Dendritic cell treated with granulocyte-macrophage colony-stimulating factor and Interleukin-4, amounts not matched to agents 40 ng/mL and 50 ng/mL, for 4 days (primary cell): ENCODE measurements around the gene SURF1.

Experiments used
- H3K27ac Mint-ChIP-seq: one replicate; pipeline ENCODE4 v1.8.0; 2022; ENCODE audit warnings: mild to moderate bottlenecking, mixed read lengths
- H3K27me3 Mint-ChIP-seq: one replicate; pipeline ENCODE4 v1.8.0; 2022; ENCODE audit warnings: mild to moderate bottlenecking, mixed read lengths
- H3K36me3 Mint-ChIP-seq: one replicate; pipeline ENCODE4 v1.8.0; 2022; ENCODE audit warnings: low read depth, mixed read lengths
- H3K4me1 Mint-ChIP-seq: one replicate; pipeline ENCODE4 v1.8.0; 2022; ENCODE audit warnings: low read depth, mixed read lengths
- H3K4me3 Mint-ChIP-seq: one replicate; pipeline ENCODE4 v1.8.0; 2022; ENCODE audit warnings: mild to moderate bottlenecking, moderate library complexity, mixed read lengths
- H3K9me3 Mint-ChIP-seq: one replicate; pipeline ENCODE4 v1.8.0; 2022; ENCODE audit warnings: mixed read lengths
- intact Hi-C: fragments of 100-400 bp; cut with micrococcal nuclease; formaldehyde crosslinking; loops from one replicate; pipeline ENCODE4 v1.15.0; 2022

SURF1 gene

DNA sequence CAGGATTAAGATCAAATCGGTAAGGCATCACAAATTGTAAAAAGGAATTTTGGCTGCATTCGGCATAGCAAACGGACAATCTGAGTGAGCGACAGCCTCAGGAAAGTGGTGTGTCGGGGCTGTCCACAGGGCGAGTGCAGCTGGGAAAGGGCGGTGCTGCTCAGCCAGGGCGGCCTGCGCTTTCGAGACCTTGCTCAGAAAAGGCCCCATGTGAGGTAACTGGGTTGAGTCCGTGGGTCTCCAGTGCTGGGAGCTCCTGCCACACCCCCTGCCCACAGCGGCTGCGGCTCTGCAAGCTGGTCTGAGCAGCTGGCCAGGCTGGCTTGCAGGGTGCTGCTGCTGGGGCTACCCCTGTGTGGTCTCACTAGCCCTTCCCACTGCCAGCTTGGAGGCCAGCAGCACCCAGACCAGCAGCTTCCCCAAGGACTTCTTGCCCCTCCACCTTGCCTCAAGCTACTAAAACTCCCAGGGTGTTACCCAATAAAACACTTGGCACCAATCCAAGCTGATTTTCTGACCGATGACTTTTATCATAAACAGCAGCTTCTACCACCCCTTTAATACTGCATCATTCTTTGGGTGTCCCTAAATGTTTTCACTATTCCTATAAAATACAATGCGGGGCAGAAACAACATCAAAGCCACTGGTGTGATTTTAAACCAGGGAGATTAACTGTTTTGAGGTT is 6.2 kb upstream of the SURF1 start:
- intact Hi-C loops: no loop called here
- H3K9me3 Mint-ChIP-seq: no peaks in the 10 kb centered on the region
- H3K27me3 Mint-ChIP-seq: no peaks in the 10 kb centered on the region
- no peak overlapping the region for H3K4me3 Mint-ChIP-seq
- peaks cover 17% of the 10 kb centered on the region for H3K4me1 Mint-ChIP-seq
- peaks cover 99% of the 10 kb centered on the region for H3K36me3 Mint-ChIP-seq
- H3K27ac Mint-ChIP-seq: no peak overlapping the region

DNA sequence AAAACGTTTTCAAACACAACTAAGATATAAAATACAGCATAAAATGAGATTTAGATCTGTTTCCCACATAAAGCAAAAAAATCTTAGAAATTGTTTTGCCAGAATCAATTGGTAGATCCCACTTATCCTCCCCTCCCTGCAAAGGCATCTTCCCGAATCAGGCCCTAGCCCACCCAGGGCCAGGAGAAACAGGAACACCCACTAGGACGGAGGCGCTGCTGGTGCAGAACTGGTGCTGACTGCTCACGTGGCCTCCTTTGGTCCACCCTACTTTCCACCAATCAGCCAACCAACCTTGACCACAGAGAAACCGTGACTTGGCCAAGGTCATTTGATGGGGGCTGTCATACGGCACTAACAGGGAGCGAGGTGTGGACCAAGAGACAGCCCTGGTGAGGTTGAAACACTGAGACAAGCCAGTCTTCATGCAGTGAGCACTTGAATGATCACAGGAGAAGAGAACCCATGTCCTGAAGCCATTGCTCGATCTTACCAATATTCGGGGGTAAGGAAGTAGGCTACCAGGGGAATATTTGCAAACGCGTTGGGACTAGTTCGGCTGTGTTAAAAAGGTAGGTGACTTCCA is 5.3 kb upstream of the SURF1 start:
- H3K9me3 Mint-ChIP-seq: no peaks in the 10 kb centered on the region
- peaks cover 90% of the 10 kb centered on the region for H3K36me3 Mint-ChIP-seq
- no peak overlapping the region for H3K4me3 Mint-ChIP-seq
- H3K27me3 Mint-ChIP-seq: no peaks in the 10 kb centered on the region
- H3K27ac Mint-ChIP-seq: no peak overlapping the region
- intact Hi-C loops: no loop called here
- peaks cover 24% of the 10 kb centered on the region for H3K4me1 Mint-ChIP-seq

DNA sequence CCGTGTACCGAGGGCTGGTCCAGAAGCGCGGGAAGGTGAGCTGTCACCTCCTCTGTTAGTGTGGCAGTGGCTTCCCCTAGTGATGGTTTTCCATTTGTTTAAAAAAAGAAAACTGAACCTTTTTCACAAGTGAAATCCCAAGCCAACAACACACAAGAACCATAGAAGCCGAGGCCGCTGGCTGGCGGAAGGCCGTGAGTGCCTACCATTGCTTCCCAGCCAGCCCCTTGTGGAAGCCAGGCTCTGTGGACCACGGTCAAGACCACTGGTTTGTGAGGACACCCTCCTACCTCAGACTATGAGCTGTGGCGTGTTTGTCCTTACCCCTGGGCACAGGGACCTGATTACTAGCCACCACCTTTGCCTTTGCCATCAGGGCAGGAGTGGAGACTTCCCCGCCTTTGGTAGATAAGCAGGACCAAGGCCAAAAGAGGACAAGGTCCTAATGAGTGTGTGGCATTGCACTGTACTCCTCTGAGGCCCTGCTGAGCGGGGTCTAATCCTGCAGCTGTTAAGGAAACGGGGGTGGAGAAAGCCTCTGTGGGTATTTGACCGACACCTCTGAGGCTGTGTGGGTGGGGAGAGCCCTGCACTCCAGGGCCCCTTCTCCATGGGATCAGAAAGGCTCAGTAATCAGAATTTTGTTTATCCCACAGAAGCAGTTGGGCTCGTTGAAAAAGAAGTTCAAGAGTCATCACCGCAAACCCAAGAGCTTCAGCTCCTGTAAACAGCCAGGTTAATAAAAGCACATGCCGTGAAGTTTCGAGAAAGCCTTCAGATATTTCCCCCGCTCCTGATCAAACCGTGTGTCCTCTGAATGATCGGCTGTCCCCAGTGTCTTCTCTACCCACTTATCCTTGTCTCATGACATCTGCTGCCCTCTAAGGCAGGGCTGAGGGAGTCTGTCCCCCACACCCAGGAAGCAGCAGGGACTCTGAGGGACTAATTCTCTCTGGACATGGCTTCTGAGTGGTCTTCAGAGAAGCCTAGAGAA is 4.4 kb upstream of the SURF1 start:
- H3K4me1 Mint-ChIP-seq: peaks cover 24% of the 10 kb centered on the region
- H3K27ac Mint-ChIP-seq: no peak overlapping the region
- no peak overlapping the region for H3K4me3 Mint-ChIP-seq

DNA sequence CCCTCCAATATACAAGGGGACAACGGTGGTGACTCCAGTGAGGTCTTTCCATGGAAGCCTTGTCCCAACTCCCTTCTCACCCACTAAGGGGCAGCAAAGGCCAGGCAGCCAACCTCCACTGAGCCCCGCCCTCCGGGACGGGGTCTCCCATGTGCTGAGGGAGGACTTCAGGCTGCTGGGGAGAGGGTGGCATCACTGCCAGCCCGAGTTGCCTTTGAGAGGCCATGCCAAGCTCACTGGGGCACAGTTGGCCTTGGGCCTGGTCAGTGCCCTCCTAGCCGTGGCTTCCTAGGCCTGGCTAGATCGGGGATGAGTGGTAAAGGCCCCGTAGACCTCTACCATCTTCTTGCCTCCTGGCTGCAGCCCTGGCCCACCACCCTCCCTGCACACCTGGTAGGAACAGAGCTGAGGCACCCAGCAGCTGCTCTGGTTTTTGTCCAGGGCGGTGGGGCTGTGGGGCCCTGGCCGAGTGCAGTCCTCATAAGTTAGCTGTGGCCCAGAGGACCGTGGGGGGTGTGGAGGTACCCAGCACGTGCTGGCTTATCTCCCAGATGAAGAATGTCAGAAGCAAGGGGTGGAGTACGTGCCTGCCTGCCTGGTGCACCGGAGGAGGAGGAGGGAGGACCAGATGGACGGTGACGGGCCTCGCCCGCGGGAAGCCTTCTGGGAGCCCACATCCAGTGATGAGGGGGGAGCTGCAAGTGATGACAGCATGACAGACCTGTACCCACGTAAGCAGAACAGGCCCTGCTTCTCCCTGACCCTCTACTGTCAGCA is 3.3 kb upstream of the SURF1 start:
- Mint-ChIP-seq H3K27me3 (no peaks in the 10 kb centered on the region), H3K9me3 (no peaks in the 10 kb centered on the region), H3K4me3 (no peak overlapping the region), H3K27ac (no peak overlapping the region), H3K36me3 (peaks cover 70% of the 10 kb centered on the region), H3K4me1 (peaks cover 29% of the 10 kb centered on the region)
- intact Hi-C loops: loop anchor here (5.0 to 10.0 kb wide), 2 partner anchors 118 to 175 kb away; partner anchors contain the start of gene SLC2A6

More for the DNA sequence above, 4.4 kb upstream of the SURF1 start:
- no peaks in the 10 kb centered on the region for H3K9me3 Mint-ChIP-seq
- no peaks in the 10 kb centered on the region for H3K27me3 Mint-ChIP-seq
- peaks cover 81% of the 10 kb centered on the region for H3K36me3 Mint-ChIP-seq
- intact Hi-C loops: no loop called here

DNA sequence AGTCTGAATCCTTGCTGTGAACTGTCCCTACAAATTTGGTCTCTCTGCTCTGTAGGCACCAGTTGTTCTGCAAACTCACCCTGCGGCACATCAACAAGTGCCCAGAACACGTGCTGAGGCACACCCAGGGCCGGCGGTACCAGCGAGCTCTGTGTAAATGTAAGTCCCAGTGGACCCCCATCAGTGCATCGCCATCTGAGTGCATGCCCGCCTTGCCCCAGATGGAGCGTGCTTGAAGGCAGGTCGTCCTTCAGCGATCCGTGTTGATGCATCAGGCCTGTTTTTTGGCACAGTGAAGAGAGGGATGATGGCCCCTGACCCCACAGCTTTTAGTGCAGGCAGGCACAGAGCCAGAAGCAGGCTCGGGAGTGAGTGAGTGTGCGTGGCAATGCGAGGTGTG is 1.4 kb upstream of the SURF1 start:
- Mint-ChIP-seq H3K4me1 (peaks cover 35% of the 10 kb centered on the region), H3K9me3 (no peaks in the 10 kb centered on the region), H3K27me3 (no peaks in the 10 kb centered on the region), H3K36me3 (peaks cover 66% of the 10 kb centered on the region), H3K27ac (no peak overlapping the region), H3K4me3 (peak overlapping the region; percentile 90)
- intact Hi-C loops: loop anchor here (5.0 to 10.0 kb wide), 2 partner anchors 120 to 173 kb away; partner anchors contain the start of gene SLC2A6

DNA sequence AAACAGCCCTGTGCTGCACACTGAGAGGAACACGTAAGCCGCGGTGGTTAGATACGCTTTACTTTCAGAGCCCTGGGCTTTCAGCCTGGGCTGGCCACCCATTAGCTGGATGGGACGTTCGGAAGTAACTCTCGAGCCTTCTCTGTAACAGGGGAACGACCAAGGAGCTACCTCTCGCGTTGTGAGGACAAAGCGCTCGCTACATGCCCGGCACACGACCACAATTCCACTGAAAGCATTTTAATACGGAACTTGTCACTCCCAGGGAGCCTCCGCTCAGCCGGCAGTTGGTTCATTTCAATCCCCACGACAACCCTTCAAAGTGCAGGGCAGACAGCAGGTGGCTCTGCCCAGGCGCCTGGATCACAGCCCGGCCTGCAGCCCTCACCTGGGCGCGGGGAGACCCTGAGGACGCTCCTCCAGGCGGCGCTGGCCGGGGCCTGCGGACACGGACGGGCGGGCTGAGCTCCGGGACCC is 368 bp downstream of the SURF1 start:
- peaks cover 35% of the 10 kb centered on the region for H3K4me1 Mint-ChIP-seq
- H3K36me3 Mint-ChIP-seq: peaks cover 66% of the 10 kb centered on the region
- intact Hi-C loops: loop anchor here (1.0 to 10.0 kb wide), 3 partner anchors 8 to 171 kb away; partner anchors contain the start of genes MED22, RPL7A and SLC2A6
- H3K27ac Mint-ChIP-seq: peak overlapping the region; percentile 79
- peak overlapping the region; percentile 90 for H3K4me3 Mint-ChIP-seq
- H3K27me3 Mint-ChIP-seq: no peaks in the 10 kb centered on the region
- H3K9me3 Mint-ChIP-seq: no peaks in the 10 kb centered on the region

DNA sequence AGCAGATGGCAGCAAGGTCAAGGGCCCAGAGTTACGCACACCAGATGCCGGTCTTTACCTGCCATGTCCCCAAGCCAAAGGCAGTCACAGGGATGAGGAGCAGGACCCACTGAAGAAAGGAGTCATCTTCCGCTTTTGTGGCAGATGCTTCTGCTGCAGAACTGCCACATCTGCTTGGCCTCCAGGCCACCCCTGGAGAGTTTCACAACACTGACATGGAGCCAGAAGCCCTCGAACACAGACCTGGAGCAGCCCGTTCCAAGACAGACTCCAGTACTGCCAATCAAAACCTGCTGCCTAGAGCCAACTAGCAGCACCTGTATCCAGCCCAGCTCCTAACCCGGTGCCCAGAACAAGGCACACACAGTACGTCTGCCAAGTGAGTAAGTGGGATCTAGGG is 1.5 kb downstream of the SURF1 start:
- intact Hi-C loops: loop anchor here (5.0 to 10.0 kb wide), 2 partner anchors 123 to 170 kb away; partner anchors contain the start of gene SLC2A6
- H3K36me3 Mint-ChIP-seq: peaks cover 66% of the 10 kb centered on the region

DNA sequence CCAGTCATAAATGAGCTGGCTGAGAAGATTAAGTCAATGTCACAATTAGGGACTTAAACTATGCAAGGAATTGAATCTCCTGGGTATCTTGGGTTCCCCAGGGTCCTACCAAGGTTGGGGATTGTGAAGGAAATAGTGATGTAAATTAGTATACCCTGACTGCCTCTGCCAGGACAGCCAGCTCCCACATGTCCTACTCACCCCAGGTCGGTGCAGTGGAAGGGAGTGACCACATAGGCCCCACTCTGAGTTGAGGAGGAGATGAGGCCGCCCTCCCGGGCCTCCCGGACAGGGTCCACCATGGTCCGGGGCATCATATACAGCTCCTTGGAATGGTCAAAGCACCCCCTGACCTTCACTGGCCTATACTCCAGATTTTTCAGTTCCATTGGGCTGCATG is 2.7 kb downstream of the SURF1 start:
- peak overlapping the region; percentile 30 for H3K27ac Mint-ChIP-seq
- peaks cover 50% of the 10 kb centered on the region for H3K4me1 Mint-ChIP-seq
- H3K27me3 Mint-ChIP-seq: no peaks in the 10 kb centered on the region
- no peak overlapping the region for H3K4me3 Mint-ChIP-seq
- H3K36me3 Mint-ChIP-seq: peaks cover 67% of the 10 kb centered on the region
- no peaks in the 10 kb centered on the region for H3K9me3 Mint-ChIP-seq
- intact Hi-C loops: loop anchor here (10.0 kb wide), 1 partner anchor 169 kb away; no protein-coding TSS in a partner anchor

More for the DNA sequence above, 1.5 kb downstream of the SURF1 start:
- Mint-ChIP-seq H3K9me3 (no peaks in the 10 kb centered on the region), H3K4me1 (peaks cover 45% of the 10 kb centered on the region), H3K27ac (no peak overlapping the region), H3K27me3 (no peaks in the 10 kb centered on the region), H3K4me3 (peak overlapping the region; percentile 10)

DNA sequence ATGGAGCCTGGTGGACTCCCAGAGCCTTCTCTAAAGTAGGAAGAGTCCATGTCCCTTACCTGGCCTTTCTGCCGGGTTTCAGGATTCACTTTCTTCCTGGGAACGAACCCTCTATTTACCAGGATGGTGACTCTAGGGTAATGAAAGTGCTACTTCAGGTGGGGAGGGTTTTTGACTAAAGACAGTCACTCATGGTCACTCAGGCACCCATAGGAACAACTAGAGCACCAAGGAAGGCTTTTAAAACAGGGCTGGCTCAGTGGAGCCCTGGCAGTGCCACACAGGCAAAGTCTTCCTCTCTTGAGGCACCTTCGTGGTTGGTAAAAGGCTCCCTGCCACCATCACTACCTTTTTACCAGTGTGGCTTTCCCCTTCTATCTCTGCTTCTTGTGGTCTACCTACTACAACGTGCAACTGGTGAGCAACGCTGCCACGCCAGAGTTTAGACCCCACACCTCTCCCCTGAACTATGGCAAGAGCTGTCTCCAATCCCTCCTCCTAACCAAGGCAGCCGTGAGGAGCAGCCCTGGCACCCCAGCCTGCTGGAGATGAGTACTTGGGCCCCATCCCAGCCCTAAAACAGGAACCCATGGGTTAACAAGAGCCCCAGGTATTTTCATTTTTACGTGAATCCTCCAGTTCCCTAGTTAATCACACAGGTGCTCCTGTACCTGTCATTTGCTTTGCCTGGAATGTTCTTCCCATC is 3.5 kb downstream of the SURF1 start:
- Mint-ChIP-seq H3K27ac (peak overlapping the region; percentile 30), H3K36me3 (peaks cover 67% of the 10 kb centered on the region), H3K4me1 (peaks cover 46% of the 10 kb centered on the region), H3K4me3 (no peak overlapping the region), H3K27me3 (no peaks in the 10 kb centered on the region), H3K9me3 (no peaks in the 10 kb centered on the region)
- intact Hi-C loops: loop anchor here (10.0 kb wide), 1 partner anchor 168 kb away; no protein-coding TSS in a partner anchor

DNA sequence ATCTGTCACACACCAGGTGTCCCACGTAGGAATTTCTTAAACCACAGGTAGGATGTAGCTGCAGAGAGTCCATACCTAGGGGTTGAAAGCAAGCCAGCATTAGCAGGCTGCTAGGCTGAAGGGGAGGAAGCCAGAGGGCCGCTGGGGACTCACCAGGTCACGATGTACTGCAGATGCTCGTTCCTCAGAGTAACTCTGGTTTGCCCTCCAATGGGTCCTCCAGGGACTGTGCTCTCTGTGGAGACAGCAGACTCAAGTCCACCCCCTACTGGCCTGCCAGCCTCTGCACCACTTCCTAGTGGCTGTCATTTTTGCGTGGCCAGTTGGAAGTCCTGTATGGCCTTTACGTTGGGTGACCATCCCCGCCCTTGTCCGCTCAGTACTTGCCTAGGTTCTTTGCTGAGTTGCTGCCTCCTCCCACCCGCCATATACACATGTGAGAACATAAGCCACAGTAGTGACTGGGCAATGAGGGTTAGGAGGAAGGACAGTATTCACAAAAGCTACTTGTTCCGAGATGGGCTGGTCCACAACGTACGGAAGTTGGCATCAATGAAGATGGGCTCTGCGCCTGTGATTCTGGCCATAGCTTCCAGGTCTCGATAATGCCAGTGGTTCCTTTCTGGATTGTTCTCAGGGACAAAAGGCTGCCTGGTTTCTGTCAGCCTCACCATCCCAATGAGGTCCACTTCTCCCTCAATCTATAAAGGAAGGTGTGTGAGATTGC is 4.2 kb downstream of the SURF1 start:
- intact Hi-C loops: loop anchor here (10.0 kb wide), 1 partner anchor 167 kb away; no protein-coding TSS in a partner anchor
- no peaks in the 10 kb centered on the region for H3K9me3 Mint-ChIP-seq
- peaks cover 41% of the 10 kb centered on the region for H3K4me1 Mint-ChIP-seq
- no peak overlapping the region for H3K4me3 Mint-ChIP-seq
- H3K36me3 Mint-ChIP-seq: peaks cover 69% of the 10 kb centered on the region
- H3K27ac Mint-ChIP-seq: no peak overlapping the region
- H3K27me3 Mint-ChIP-seq: no peaks in the 10 kb centered on the region

DNA sequence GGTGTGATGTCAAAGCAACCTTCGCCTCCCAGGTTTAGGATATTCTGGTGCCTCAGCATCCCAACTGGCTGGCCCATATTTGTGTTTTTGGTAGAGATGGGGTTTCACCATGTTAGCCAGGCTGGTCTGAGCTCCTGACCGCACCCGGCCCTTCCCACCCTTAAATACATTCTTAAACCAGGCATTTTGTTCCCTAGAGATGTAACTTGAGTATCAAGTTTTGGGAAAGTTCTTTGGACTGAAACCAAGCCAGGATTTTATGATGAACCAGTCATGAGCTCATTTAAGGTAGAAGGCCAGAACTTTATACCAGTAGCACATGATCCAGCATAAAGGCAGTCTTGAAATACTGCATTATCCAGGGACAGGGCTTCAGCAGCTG is 4.8 kb downstream of the SURF1 start:
- no peak overlapping the region for H3K27ac Mint-ChIP-seq
- H3K4me1 Mint-ChIP-seq: peaks cover 45% of the 10 kb centered on the region
- no peaks in the 10 kb centered on the region for H3K27me3 Mint-ChIP-seq
- H3K36me3 Mint-ChIP-seq: peaks cover 74% of the 10 kb centered on the region
- H3K4me3 Mint-ChIP-seq: no peak overlapping the region
- no peaks in the 10 kb centered on the region for H3K9me3 Mint-ChIP-seq
- intact Hi-C loops: loop anchor here (10.0 kb wide), 1 partner anchor 167 kb away; no protein-coding TSS in a partner anchor
